Activated T-cell treated with anti-CD3 and anti-CD28 coated beads for 48 hours (primary cell): Measurements from ENCODE around the gene NOL3.
"Not testable (repeated sequence)": the region's sequence is repeated elsewhere in the genome, so short reads cannot be mapped to it uniquely, and the experiment has no call there.

Experiments
- DNase-seq: peaks from one replicate; pipeline ENCODE4 v3.0.0-alpha.2; 2020; ENCODE audit warnings: low read depth

NOL3 gene

GRCh38 chr16:67170168-67170948 is at the start of gene NOL3:
Gene NOL3, plus strand, starts transcription at chr16:67170538.
- no peak for DNase-seq

DNA sequence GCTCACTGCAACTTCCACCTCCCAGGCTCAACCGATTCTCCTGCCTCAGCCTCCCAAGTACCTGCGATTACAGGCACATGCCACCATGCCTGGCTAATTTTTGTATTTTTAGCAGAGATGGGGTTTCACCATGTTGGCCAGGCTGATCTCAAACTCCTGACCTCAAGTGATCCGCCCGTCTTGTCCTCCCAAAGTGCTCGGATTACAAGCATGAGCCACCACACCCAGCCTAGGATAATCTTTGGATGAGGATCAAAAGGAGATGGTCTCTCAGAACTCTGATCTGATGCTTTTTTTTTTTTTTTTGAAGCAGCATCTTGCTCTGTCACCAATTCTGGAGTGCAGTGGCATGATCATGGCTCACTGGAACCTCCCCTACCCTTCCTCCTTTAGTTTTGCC is 47.5 kb upstream of the NOL3 start:
- not testable (repeated sequence) for DNase-seq

- no peak for DNase-seq
Measured at GRCh38 chr16:67128417-67128816, 41.9 kb upstream of the NOL3 start.

DNA sequence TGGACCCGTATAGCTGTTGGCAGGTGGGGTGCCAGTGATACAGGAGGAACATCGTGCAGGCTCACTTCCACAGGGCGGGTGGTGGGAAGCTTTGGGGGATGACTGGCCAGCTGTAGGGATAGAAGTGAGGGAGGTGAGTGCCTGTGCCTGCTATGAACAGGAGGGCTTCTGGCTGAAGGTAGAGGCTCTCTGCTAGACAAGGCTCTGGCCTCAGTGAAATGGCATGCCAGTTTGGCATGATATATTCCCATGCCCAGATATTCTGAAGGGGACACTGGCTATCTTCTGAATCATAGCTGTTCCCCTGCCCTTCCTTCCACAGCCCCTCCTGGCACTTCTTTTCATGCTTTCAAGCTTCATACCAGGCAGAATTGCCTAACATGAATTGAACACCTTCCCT is 41.5 kb upstream of the NOL3 start:
- no peak for DNase-seq

DNA sequence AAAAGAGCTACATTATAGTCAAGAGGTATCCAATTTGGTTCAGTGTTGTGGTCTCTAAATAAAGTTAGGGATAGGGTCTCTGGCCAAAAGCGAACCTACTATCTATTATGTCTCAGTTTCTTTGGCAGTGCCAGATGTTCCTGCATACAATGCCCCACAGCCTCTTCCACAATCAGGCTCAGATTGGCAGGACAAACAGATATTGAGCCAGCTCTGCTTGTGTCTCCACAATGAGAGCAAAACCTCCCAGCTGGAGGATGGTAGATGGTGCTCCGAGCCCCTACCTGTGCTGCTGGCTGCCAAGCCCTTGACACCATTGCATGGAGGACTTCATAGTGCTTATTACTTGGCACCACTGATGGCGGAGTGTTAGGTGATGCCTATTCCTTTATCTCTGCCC is 40.9 kb upstream of the NOL3 start:
- no peak for DNase-seq

DNA sequence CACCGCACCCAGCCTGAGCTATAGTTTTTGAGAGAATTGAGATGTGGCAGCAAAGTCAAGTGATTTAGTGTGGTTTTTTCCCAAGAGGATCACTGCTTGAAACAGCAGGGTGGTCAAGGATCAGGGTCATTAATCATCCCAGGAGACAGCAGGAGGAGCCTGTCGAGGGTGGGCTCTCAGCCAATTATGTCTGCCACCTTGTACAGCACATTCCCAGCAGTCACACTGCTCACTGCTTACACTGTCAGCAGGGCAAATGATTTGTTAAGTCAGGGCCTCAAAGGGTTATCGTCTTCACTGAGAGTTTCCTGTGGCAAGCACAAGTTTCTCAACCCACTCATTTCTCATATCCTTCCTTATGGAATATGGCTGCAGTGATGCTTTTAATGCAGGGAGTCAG is 32.7 kb upstream of the NOL3 start:
- DNase-seq = no peak

GRCh38 chr16:67141391-67141790 is 28.9 kb upstream of the NOL3 start:
- DNase-seq = no peak

GRCh38 chr16:67142342-67142741 is 28.0 kb upstream of the NOL3 start:
- no peak for DNase-seq

DNA sequence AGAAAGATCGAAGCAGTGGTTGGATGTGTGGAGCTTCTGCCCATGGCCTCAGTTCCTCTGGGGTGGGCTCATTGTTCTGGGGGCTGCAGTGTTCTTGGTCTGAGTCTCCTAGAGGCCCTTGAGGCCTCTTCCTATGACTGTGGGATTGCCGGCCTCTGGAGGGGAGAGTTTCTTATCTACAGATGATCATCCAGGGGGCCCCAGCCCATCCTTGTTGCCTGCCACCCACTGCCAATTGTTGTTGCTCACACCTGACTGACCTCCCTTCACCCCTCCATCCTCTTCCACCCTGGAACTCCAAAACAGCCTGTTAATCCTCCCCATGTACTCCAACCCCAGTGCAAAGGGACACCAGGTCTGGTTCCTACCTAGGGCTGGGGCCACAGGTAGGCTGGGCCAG is 25.4 kb upstream of the NOL3 start:
- no peak for DNase-seq

DNA sequence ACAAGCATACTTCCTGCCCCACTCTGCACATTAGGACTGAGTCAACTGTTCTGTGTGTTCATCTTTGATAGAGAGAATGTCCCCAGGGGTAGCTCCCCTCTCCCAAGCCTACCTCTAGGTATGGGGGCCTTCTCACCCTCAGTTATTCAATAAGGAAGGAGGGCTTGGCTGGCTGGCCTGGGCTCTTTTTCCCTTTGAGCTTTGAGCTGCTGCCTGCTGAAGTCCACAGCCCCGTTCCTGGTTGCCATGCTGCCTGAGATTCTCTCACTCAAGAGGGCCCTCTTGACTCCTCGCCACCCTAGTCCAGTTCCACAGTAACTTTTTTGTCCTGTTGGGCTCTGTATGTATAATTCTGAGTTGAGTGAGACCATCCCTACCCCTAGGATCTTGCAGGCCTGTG is 24.6 kb upstream of the NOL3 start:
- no peak for DNase-seq

DNA sequence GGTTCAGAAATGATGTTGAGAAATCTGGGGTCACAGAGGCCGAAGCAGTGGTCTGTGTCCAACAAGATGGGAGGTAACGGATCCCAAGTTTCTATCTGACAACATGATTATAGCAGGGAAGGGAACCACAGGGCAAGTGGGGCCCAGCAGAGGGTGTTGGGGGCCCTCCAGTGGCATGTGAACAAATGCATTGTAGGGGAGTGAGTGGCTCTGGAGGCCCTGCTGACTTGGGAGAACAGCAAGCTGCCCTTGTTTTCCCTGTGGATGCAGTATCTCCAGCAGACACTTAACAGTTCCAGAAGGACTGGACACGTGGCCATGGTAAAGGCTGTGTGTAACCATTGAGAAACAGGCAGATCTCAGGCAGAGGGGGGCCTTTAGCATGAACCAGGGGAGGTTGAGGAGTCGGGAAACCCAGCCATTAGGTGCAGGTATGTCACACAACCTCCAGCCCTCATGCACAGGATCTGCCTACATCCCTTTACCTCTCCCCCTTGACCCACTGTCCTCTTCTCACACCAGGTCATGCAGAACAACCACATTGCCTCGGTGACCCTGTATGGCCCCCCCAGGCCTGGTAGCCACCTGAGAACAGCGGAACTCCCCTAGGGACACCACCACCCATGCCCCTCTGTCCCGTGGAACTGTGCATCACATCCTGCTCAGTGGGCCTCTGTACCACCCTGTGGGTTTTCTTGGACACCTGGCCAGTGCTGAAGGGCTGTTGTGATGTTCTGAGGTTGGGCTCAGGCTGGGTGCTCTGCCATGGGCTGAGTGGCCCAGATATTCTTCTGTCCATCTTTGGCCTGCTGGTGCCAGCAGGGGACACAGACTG is 23.6 kb upstream of the NOL3 start:
- no peak for DNase-seq

DNA sequence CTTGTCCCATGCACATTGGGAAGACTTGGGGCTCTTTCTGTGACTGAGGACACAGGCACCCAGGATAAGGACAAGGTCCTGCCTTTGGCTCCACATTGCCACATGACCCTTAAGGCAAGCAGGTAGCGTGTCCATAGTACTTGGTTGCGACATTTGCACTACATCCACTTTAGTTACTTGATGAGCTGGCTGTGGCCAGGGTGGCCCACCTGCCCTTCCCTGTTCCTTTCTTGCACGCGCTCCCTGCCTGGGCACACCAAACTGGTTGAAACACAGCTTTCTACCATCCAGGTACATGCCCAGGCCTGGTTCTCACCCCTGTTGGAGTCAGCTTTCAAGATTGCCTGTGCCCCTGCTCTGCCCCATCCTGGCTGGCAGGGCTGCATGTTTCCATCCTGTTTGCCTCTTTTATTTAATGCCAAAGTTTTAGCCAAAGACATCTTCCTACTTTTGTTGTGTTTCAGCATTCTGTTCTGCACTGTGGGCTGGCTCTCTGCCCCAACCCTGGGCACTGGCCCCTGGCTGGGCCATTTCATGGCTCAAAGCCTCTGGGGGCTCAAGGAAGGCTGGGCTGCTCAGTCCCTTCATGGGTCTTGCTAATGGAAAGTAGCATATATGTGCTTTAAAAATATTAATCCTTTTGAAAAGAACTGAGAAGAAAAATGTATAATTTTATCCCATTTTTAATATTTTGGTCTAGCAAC is 22.7 kb upstream of the NOL3 start:
- DNase-seq = no peak

DNA sequence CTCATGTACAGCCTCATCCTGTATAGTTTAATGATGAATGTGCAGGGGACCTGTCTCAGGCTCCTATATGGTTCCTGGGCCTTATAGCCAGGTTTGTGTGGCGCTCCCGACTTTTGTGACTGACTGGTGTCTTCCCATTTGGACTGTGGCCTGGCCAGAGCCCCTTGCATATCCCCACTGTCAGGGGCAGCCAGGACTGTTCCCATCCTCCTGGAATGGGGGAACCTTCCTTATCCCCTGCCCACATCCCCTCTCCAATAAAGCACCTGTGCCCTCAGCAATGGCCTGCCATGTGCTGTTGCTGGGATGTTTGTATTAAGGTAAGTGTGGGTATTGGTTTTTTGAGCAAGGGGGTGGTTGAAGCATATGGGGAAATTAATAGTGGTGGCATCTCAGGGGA is 22.1 kb upstream of the NOL3 start:
- DNase-seq = no peak

GRCh38 chr16:67148656-67149275 is 21.6 kb upstream of the NOL3 start:
- no peak for DNase-seq

DNA sequence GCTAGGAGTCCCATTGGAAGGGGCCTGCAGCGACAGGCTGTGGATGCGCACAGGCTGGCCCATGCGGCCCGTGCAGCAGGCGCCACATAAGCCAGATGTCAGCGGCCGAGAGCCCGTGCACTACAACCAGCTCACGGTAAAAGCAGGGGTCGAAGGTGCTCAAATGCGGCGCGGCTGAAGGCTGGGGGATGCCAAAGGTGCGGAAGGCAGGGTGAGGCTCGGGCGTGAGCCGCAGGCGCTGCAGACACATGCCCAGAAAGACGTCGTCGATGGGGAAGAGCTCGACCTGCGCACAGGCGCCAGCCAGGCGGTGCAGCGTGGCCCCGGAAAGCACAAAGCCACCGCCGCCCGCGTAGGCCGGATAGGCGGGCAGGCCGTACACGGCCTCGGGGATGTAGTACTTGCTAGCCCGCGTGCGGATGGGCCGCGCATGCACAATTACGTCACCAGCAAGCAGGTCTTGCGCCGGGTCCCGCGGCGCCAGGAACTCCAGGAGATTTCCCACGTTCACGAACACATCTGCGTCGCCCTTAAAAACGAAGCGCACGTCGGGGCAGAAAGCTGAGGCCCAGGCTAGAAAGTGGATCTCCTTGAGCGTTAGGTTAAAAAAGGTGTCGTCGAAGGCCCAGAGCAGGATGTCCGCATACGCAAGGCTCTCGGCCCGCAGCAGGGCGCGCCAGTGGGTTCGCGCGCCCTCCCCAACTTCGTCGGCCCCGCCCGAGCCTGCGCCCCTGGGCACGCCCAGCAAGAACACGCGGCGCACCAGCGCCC is 20.9 kb upstream of the NOL3 start:
- DNase-seq = no peak

DNA sequence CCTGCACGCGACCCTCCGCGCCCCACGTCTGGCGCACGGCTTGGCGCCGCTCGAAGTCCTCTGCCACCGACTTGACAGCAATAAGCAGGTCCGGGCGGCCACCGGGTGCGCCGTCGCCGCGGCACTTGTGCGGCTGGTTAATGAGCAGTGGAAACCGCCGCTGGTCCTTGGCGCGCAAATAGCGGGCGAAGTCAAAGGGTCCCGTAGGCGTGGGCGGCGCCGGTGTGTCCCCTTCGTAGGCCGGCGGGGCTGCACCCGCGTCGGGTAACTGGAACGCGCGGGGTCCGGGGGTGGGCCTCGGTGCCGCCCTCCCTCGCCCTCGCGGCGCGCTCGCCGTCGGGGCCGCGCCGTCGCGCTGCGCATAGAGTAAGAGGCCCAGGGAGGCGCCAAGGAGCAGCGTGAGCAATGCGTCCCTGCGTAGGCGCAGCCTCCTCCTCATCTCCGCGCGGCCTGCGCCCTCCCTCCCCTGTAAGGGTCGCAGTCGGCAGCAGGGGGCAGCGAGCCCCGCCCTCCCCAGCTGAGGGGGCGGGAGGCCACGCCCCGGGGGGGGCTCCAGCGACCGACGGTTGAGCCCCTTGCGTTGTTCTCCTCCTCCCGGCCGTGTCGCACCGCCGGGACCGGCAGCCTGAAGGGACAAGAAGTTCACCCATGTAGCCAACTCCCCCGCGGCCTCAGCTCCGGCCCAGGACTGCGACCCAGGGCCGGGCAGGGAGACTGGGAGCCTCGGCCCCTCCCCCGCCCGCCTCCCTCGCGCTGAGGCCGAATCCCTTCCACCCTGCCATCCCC is 20.1 kb upstream of the NOL3 start:
- DNase-seq = no peak

DNA sequence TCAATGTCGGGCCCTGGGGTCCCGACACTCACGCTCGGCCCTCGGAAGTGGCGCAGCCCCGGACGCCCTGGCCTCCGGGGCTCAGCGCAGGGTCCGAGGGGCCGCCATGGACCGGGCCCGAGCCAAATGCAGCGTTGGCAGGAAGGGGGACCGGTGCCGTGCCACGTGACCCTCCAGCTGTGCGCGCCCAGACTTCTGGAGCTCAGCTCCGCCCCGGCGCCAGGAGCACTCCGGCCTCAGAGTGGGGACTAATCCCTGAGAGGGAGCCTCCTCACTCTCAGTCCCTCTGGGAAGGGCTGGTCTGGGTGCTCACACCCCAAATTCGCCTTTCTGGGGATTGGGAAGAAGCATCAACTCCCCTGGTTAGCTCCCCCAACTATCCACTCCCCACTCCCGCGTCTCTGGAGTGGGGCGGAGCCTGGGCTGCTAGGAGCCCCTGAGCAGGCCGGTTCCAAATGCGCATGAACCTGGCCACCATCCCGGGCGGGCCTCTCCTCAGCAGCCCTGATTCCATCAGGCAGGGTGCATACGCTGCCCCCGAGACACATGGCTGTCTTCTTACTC is 19.4 kb upstream of the NOL3 start, which contains the start of gene B3GNT9:
Gene B3GNT9, minus strand, starts transcription at position 166 of the 564 bp plus-strand sequence. CDS start 513 bp downstream, outside the sequence.
- DNase-seq = no peak

DNA sequence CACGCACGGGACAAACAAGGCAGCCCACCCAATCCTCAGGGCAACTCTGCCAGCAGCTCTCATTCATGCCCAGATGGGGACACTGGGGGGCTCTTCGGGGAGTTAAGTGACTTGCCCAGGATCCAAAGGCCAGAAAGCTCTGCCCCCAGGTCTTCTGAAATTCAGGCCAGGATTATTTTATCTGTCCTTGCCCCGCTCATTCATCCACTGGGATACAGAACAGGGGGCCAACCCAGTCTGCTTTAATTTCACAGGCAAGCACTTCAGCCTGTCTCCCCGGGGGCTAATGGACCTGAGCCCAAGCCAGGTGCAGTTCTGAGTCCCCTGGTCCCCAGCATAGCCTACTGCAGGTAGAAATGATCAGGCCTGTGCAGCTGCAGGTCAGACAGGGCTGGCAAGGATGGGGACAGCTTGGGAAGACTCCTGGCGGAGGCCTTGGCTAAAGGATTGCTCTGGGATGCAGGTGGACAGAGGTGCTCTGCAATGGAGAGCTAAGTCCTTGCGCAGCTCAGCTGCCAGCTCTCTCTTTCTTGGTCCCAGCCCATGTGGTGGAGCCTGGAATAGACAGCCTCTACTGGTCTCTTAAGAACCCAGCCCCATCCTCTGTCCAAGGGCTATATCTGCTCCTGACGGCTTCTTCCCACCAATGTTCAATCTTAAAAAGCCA is 18.8 kb upstream of the NOL3 start:
- no peak for DNase-seq

DNA sequence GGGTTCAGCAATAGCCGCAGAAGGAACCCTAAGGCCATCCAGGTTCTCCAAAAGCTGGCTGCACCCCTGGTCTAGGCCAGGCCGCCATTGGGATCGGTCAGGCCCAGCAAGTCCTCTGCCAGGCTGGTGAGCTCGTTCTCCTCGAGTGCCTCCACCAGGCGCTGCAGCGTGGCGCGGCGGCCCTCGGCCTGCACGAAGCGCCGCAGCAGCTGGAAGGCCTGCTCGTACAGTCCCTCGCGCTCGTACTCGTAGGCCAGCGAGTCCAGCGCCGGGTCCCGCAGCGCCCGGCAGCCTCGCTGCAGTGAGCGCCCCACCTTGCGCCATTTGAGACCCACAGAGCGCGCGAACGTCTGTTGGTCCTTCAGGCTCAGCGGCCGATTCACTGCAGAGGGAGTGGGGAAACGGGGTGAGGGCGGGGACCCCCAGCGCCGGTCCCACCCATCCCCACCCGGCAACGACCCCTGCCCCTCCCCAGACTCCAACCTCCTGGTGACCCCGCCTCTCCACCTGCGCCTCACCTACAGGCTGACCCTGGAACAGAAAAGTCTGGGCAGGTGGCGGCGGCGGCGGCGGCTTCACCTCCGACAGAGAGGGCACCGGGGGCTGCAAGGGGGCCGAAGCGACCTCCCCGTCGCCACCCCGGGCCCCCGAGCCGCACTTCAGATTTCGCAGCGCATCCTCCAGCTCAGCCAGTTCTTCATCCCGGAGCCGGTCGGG is 15.6 kb upstream of the NOL3 start:
- no peak for DNase-seq
